Stimulated activated naive CD8-positive, alpha-beta T cell treated with anti-CD3 and anti-CD28 coated beads, Interleukin-15, amount 100 ng/mL, for 72 hours (primary cell): ENCODE results near the gene DLX1.
A peak's percentile ranks its signal among the peaks of the same experiment; 100 is the strongest.
"Not testable (repeated sequence)": the region's sequence is repeated elsewhere in the genome, so short reads cannot be mapped to it uniquely, and the experiment has no call there.

Experiments used
- ATAC-seq: fragments of 150-1000 bp; cut with Tn5 transposase; 2 replicates; pipeline ENCODE4 v1.10.0; 2021; ENCODE audit warnings: mild to moderate bottlenecking, moderate library complexity
- DNase-seq, 2 donors: peaks; one replicate each; pipeline ENCODE4 v3.0.0; 2021 to 2022
- H3K27ac Mint-ChIP-seq, 2 donors: one replicate each; pipeline ENCODE4 v1.8.0; 2022; ENCODE audit warnings: mild to moderate bottlenecking in 2 of 2, mixed read lengths in 2 of 2, moderate library complexity in 2 of 2
- H3K27me3 Mint-ChIP-seq: one replicate; pipeline ENCODE4 v1.8.0; 2022; ENCODE audit warnings: mixed read lengths
- H3K4me1 Mint-ChIP-seq: one replicate; pipeline ENCODE4 v1.8.0; 2022; ENCODE audit warnings: mild to moderate bottlenecking, mixed read lengths
- H3K4me3 Mint-ChIP-seq, 2 donors: one replicate each; pipeline ENCODE4 v1.8.0; 2022; ENCODE audit warnings: mild to moderate bottlenecking in 2 of 2, mixed read lengths in 2 of 2, moderate library complexity in 1 of 2
- H3K9me3 Mint-ChIP-seq, 2 donors: one replicate each; pipeline ENCODE4 v1.8.0; 2022; ENCODE audit warnings: mixed read lengths in 2 of 2

DLX1 gene

GRCh38 chr2:172108587-172108930, 23.3 kb downstream of the DLX1 start:
- DNase-seq (no peak), ATAC-seq (no peak)
- peak overlapping the region in 1 of 2 donors; percentile 72 for H3K4me3 Mint-ChIP-seq
- H3K9me3 Mint-ChIP-seq: no peaks in the 10 kb centered on the region
- H3K27ac Mint-ChIP-seq: no peak overlapping the region
- H3K4me1 Mint-ChIP-seq: peaks cover 55% of the 10 kb centered on the region
- peaks cover 81% of the 10 kb centered on the region for H3K27me3 Mint-ChIP-seq

- no peaks in the 10 kb centered on the region for H3K9me3 Mint-ChIP-seq
- DNase-seq: no peak
- peaks cover 80% of the 10 kb centered on the region for H3K27me3 Mint-ChIP-seq
- ATAC-seq: no peak
- H3K4me3 Mint-ChIP-seq: no peak overlapping the region
- H3K4me1 Mint-ChIP-seq: peaks cover 46% of the 10 kb centered on the region
- no peak overlapping the region for H3K27ac Mint-ChIP-seq
These were observed 24.1 kb downstream of the DLX1 start for GRCh38 chr2:172109256-172109987.

- H3K27ac Mint-ChIP-seq: peak overlapping the region in 1 of 2 donors; percentile 42
- H3K4me1 Mint-ChIP-seq: peaks cover 41% of the 10 kb centered on the region
- DNase-seq: no peak
- no peaks in the 10 kb centered on the region for H3K9me3 Mint-ChIP-seq
- H3K27me3 Mint-ChIP-seq: peaks cover 80% of the 10 kb centered on the region
- H3K4me3 Mint-ChIP-seq: no peak overlapping the region
- no peak for ATAC-seq
These were observed 24.9 kb downstream of the DLX1 start for GRCh38 chr2:172109988-172110811.

GRCh38 chr2:172113617-172114016, 28.3 kb downstream of the DLX1 start:
- no peak overlapping the region for H3K27ac Mint-ChIP-seq
- H3K4me3 Mint-ChIP-seq: no peak overlapping the region
- DNase-seq (no peak), ATAC-seq (no peak)
- H3K9me3 Mint-ChIP-seq: no peaks in the 10 kb centered on the region
- peaks cover 11% of the 10 kb centered on the region for H3K4me1 Mint-ChIP-seq
- peaks cover 55% of the 10 kb centered on the region for H3K27me3 Mint-ChIP-seq

GRCh38 chr2:172114176-172114575, 28.9 kb downstream of the DLX1 start:
- not testable (repeated sequence) for DNase-seq, H3K9me3 Mint-ChIP-seq, ATAC-seq, H3K4me1 Mint-ChIP-seq, H3K4me3 Mint-ChIP-seq, H3K27ac Mint-ChIP-seq
- H3K27me3 Mint-ChIP-seq: peaks cover 49% of the 10 kb centered on the region

DNA sequence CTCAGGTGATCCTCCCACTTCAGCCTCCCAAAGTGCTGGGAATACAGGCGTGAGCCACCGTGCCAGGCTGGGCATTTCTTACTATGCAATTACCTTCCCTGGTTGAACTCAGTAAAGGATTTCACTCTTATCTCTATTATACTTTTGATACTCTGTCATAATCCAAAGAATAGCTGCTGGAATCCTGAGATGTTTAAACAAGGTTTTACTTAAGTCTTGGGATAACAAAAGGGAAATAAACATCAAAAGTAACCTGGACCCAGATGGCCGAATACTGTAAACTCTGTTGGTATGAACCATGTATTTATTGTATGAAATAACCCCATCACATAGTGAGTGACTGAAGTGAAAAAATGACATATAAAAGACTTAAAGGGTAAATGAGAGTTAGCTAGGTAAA, 29.3 kb downstream of the DLX1 start:
- Mint-ChIP-seq H3K27ac (peak overlapping the region in 1 of 2 donors; percentile 22), H3K4me1 (peaks cover 6% of the 10 kb centered on the region), H3K9me3 (no peaks in the 10 kb centered on the region), H3K27me3 (peaks cover 45% of the 10 kb centered on the region), H3K4me3 (no peak overlapping the region)
- DNase-seq: no peak
- no peak for ATAC-seq

DNA sequence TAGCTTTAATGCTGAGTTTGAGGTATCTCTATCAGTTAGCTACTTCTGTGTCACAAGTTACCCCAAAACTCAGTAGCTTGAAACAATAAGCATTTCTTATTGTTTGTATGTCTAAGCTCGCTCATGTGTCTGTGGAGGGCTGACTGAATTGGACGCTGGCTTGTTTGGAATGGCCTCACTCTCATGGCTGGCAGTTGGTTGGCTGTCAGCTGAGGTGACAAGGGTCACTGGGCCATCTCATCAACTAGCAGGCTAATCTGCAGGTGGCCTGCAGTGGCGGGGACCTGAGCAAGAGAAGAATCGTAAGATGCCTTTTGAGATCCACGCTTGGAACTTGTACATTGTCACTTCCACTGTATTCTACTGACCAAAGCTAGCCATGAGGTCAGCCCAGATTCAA, 30.8 kb downstream of the DLX1 start:
- DNase-seq: no peak
- Mint-ChIP-seq H3K4me3 (no peak overlapping the region), H3K27me3 (peaks cover 37% of the 10 kb centered on the region), H3K4me1 (no peaks in the 10 kb centered on the region), H3K9me3 (no peaks in the 10 kb centered on the region), H3K27ac (no peak overlapping the region)
- no peak for ATAC-seq

DNA sequence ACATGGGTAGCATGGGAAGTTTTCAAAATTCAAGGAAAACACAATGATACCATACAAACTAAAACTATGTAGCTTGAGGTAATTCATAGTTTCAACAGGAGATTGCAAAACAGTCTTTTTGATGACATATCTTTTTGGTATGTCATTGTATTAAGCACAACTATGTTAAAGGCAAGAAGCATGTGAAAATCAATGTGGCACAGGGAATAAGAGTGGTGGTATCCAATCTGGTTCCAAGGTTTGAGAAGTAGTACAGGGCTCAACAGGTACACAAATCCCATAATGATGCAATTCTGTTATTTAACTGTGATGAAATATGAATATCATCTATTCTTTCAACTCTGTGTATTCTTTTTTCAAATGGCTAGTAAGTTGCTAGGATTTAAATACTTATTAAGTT, 33.8 kb downstream of the DLX1 start:
- H3K4me1 Mint-ChIP-seq: no peaks in the 10 kb centered on the region
- no peak overlapping the region for H3K4me3 Mint-ChIP-seq
- no peak overlapping the region for H3K27ac Mint-ChIP-seq
- H3K27me3 Mint-ChIP-seq: peaks cover 20% of the 10 kb centered on the region
- no peak for DNase-seq
- H3K9me3 Mint-ChIP-seq: no peaks in the 10 kb centered on the region
- ATAC-seq: no peak

DNA sequence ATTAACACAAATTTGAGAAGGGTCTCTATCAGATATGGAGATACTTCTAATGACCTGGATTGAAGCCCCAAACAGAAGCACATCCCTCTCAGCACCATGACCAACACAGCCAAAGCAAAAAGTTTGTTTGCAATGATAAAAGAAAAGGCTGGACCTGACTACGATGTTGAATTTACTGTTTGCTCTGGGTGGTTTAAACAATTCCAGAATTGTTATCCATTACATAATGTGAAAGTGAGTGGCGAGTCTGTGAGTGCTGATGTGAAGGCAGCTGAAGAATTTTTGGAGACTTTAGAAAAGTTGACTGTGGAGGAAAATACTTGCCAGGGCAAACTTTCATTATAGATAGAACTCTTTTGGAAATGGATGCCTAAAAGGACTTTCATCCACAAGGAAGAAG, 34.8 kb downstream of the DLX1 start:
- Mint-ChIP-seq H3K27ac (no peak overlapping the region), H3K4me1 (no peaks in the 10 kb centered on the region), H3K4me3 (no peak overlapping the region), H3K27me3 (peaks cover 9% of the 10 kb centered on the region), H3K9me3 (no peaks in the 10 kb centered on the region)
- DNase-seq: no peak
- ATAC-seq: no peak

DNA sequence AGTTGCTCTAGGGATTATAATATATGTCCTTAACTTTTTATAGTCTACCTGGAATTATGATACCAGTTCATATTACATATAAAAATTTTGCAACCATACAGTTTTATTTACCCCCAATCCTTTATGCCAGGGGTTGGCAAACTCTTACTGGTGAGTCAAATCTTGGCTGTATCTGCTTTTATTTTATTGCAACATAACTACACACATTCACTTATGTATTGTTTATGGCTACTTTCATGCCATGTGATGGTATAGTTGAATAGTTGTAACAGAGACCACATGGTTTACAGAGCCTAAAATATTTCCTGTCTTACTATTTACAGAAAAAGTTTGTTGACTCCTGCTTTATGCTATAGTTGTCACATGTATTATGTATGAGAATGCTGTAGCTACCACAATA, 43.2 kb downstream of the DLX1 start:
- H3K27me3 Mint-ChIP-seq: no peaks in the 10 kb centered on the region
- H3K4me1 Mint-ChIP-seq: no peaks in the 10 kb centered on the region
- H3K4me3 Mint-ChIP-seq: no peak overlapping the region
- DNase-seq: no peak
- no peak overlapping the region for H3K27ac Mint-ChIP-seq
- H3K9me3 Mint-ChIP-seq: peaks cover 5 to 8% of the 10 kb centered on the region in 2 donors
- ATAC-seq: no peak

GRCh38 chr2:172129404-172129803, 44.1 kb downstream of the DLX1 start:
- Mint-ChIP-seq H3K4me3 (no peak overlapping the region), H3K27me3 (no peaks in the 10 kb centered on the region), H3K27ac (no peak overlapping the region), H3K9me3 (peaks cover 5 to 8% of the 10 kb centered on the region in 2 donors), H3K4me1 (no peaks in the 10 kb centered on the region)
- ATAC-seq: no peak
- DNase-seq: no peak

DNA sequence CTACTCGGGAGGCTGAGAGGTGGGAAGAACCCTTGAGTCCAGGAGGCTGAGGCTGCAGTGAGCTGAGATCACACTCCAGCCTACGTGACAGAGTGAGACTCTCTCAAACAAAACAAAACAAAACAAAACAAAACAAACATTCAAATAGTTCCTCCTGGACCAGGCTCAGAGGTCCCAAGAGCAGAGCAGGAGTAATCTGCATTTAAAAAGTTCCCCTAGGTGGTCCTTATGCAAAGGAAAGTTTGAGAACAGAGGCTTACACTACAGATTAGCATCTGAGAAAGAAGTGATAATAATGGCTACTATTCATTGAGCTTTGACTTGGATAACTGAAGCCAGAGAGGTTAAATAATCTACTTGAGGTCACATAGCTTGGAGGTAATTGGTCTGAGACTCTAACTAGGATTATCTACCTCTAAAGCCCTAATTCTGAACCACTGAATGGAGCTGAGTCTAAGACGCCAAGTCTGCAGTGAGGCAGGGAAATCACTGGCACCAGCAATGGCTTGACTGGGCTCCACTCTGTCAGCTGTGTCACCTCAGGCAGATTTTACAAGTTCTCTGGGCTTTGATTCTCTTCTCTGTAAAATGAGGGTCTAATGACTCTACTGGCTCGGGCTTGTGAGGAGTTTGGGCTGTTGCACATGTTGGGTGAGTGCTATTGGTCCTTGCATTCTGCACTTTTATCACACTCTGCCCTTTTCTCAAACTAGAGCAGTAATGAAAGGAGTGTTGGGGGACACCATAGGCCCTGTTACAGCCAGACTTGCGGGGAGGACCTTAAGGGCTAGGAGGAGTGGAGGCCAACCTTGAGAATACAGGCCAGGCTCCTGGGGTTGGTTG, 46.6 kb downstream of the DLX1 start:
- DNase-seq: no peak
- peaks cover 5 to 8% of the 10 kb centered on the region in 2 donors for H3K9me3 Mint-ChIP-seq
- no peak overlapping the region for H3K27ac Mint-ChIP-seq
- ATAC-seq: no peak
- H3K27me3 Mint-ChIP-seq: no peaks in the 10 kb centered on the region
- no peaks in the 10 kb centered on the region for H3K4me1 Mint-ChIP-seq
- H3K4me3 Mint-ChIP-seq: no peak overlapping the region

DNA sequence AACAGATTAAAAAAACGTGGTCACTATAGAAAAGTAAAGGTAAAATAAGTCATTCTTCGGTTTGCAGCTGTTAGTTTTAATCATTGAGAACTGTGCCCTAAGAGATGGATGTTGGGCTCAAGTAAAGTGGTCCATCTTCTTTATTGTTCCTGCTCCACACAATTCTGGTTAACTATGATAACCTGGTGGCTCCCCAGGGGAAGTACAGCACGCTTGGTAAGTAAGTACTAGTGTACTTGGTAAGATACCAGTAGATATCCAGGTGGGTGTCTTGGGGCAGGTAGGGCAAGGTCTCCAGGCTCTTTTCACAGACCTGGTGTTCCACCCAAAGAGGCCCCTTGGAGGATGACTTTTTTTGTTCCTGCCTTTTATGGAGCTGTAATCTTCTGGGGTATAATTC, 49.0 kb downstream of the DLX1 start:
- ATAC-seq (no peak), DNase-seq (no peak)
- H3K27ac Mint-ChIP-seq: no peak overlapping the region
- H3K4me1 Mint-ChIP-seq: no peaks in the 10 kb centered on the region
- H3K9me3 Mint-ChIP-seq: peaks cover 5 to 8% of the 10 kb centered on the region in 2 donors
- no peaks in the 10 kb centered on the region for H3K27me3 Mint-ChIP-seq
- no peak overlapping the region for H3K4me3 Mint-ChIP-seq

DNA sequence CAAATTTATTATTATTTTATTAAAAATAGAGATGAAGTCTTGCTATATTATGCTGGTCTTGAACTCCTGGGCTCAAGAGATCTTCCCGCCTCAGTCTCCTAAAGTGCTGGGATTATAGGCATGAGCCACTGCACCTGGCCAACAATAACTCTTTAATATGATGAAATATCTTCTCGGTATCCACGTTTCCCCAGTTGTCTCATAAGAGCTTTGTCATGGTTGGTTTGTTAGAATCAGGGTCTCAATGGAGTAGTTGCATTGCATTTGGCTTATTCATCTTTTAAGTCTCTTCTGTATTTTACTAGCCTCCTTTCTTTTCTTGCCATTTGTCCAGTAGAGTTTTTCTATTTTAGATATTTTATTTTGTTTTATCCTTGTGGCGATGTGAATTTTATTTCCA, 50.1 kb downstream of the DLX1 start:
- no peaks in the 10 kb centered on the region for H3K27me3 Mint-ChIP-seq

GRCh38 chr2:172137109-172137508, 51.8 kb downstream of the DLX1 start:
- H3K9me3 Mint-ChIP-seq: no peaks in the 10 kb centered on the region
- H3K4me1 Mint-ChIP-seq: no peaks in the 10 kb centered on the region
- ATAC-seq: no peak
- DNase-seq: no peak
- H3K4me3 Mint-ChIP-seq: no peak overlapping the region
- H3K27me3 Mint-ChIP-seq: peaks cover 6% of the 10 kb centered on the region
- no peak overlapping the region for H3K27ac Mint-ChIP-seq

More for the DNA sequence above, 50.1 kb downstream of the DLX1 start:
- H3K4me3 Mint-ChIP-seq: no peak overlapping the region
- ATAC-seq: no peak
- H3K4me1 Mint-ChIP-seq: no peaks in the 10 kb centered on the region
- no peak overlapping the region for H3K27ac Mint-ChIP-seq
- no peaks in the 10 kb centered on the region for H3K9me3 Mint-ChIP-seq
- DNase-seq: no peak

DNA sequence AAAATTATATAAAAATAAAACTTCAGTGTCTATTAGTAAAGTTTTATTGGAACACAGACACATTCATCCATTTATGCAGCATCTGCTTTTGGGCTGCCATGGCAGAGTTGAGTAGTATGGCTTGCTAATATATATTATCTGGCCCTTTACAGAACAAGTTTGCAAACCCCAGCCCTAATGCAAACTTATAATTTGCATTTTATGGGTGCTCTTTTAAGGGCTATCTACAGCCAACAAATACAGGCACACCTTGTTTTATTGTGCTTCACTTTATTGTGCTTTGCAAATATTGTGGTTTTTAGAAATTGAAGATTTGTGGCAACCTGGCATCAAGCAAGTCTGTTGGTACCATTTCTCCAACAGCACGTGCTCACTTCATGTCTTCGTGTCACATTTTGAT, 52.6 kb downstream of the DLX1 start:
- no peak overlapping the region for H3K4me3 Mint-ChIP-seq
- no peaks in the 10 kb centered on the region for H3K4me1 Mint-ChIP-seq
- DNase-seq: no peak
- no peaks in the 10 kb centered on the region for H3K9me3 Mint-ChIP-seq
- peaks cover 6% of the 10 kb centered on the region for H3K27me3 Mint-ChIP-seq
- ATAC-seq: no peak
- no peak overlapping the region for H3K27ac Mint-ChIP-seq
